GM12878 (cell line): Measurements from ENCODE around the gene SP1. TPM values are rescaled to one million over a fixed set of nuclear protein-coding genes. Genes with fewer than 3 reads are reported as not detected.
"Not testable (repeated sequence)": the region's sequence is repeated elsewhere in the genome, so short reads cannot be mapped to it uniquely, and the experiment has no call there.

Experiments used
- ATAC-seq: fragments of 200-7000 bp; cut with Tn5 transposase; 3 replicates; pipeline ENCODE4 v1.9.1; 2020; ENCODE audit warnings: mild to moderate bottlenecking, moderate library complexity
- BruUV-seq: library from RNA; stranded (reverse); fragments of 400-500 nt; replicated peaks from 2 replicates; lab custom pipeline; 2021; lab: Mats Ljungman, UMichigan
- CTCF ChIA-PET: fragments of 300-600 bp; sonication (Branson Sonifier 250); formaldehyde crosslinking; extraction: SDS; loops from one replicate; lab custom pipeline; 2021; ENCODE audit warnings: inconsistent platforms; lab: Yijun Ruan, JAX
- POLR2A ChIA-PET: fragments of 350-600 bp; formaldehyde crosslinking; extraction: SDS; loops from one replicate; lab custom pipeline; 2021; ENCODE audit warnings: inconsistent platforms; lab: Charles Lee
- RAD21 ChIA-PET: fragments of 300-600 bp; sonication (Branson Sonifier 250); formaldehyde crosslinking; loops from one replicate; lab custom pipeline; 2023; ENCODE audit warnings: antibody characterized with exemption; ENCODE audit not compliant: unreplicated experiment; lab: Charles Lee
- SMC1A ChIA-PET: fragments of 300-600 bp; sonication (Branson Sonifier 250); formaldehyde crosslinking; loops from one replicate; lab custom pipeline; 2023; ENCODE audit not compliant: unreplicated experiment, uncharacterized antibody; lab: Charles Lee
- DNase-seq: peaks from one replicate; pipeline ENCODE4 v3.0.0-alpha.2; 2011; ENCODE audit warnings: low read depth, low spot score
- FAIRE-seq: peaks from 3 replicates; lab custom pipeline; 2011; peaks lifted over from hg19 to GRCh38; lab: Jason Lieb, UNC
- H2AFZ ChIP-seq: 2 replicates; pipeline ENCODE4 v1.6.0; 2011; ENCODE audit warnings: low read depth, low read length, control low read depth; ENCODE audit not compliant: control insufficient read depth
- H3K27ac ChIP-seq: 2 replicates; pipeline ENCODE4 v1.5.1; 2011; ENCODE audit warnings: control low read depth; ENCODE audit not compliant: control insufficient read depth, insufficient read depth
- H3K27me3 ChIP-seq, 2 experiments: replicated peaks in 1 of 2; 2 replicates each; pipeline versions ENCODE4 v1.6.0 to v1.6.1; 2011; ENCODE audit warnings: low read length in 1 of 2; ENCODE audit not compliant: control insufficient read depth in 2 of 2, insufficient read depth in 2 of 2
- H3K36me3 ChIP-seq, 2 experiments: 2 replicates each; pipeline ENCODE4 v1.5.1; 2011; ENCODE audit warnings: low read length in 1 of 2; ENCODE audit not compliant: control insufficient read depth in 2 of 2, insufficient read depth in 2 of 2
- H3K4me1 ChIP-seq: 2 replicates; pipeline ENCODE4 v1.6.1; 2011; ENCODE audit warnings: mild to moderate bottlenecking, low read length, moderate library complexity, mixed read lengths; ENCODE audit not compliant: control insufficient read depth, insufficient read depth
- H3K4me2 ChIP-seq: 2 replicates; pipeline ENCODE4 v1.6.0; 2011; ENCODE audit warnings: control low read depth; ENCODE audit not compliant: control insufficient read depth, insufficient read depth
- H3K4me3 ChIP-seq: fragments of 200-600 bp; sonication (generic); 2 replicates; pipeline ENCODE4 v1.5.1; 2016
- H3K79me2 ChIP-seq: 2 replicates; pipeline ENCODE4 v1.6.0; 2011; ENCODE audit warnings: low read length; ENCODE audit not compliant: control insufficient read depth, insufficient read depth
- H3K9ac ChIP-seq: 2 replicates; pipeline ENCODE4 v1.8.0; 2011; ENCODE audit warnings: low read length, control low read depth, mixed read lengths; ENCODE audit not compliant: control insufficient read depth, insufficient read depth
- H3K9me3 ChIP-seq: replicated peaks from 3 replicates; pipeline ENCODE4 v1.5.1; 2011; ENCODE audit warnings: mild to moderate bottlenecking, low read length; ENCODE audit not compliant: control insufficient read depth, insufficient read depth
- H4K20me1 ChIP-seq: 2 replicates; pipeline ENCODE4 v1.6.0; 2011; ENCODE audit not compliant: control insufficient read depth, insufficient read depth
- ATF3 ChIP-seq: IDR thresholded peaks from 2 replicates; pipeline ENCODE4 v1.6.1; 2011; ENCODE audit warnings: low read depth, mild to moderate bottlenecking, low read length, moderate library complexity, borderline replicate concordance; ENCODE audit errors: extremely low read depth
- FOS ChIP-seq: IDR thresholded peaks from 3 replicates; pipeline ENCODE4 v1.6.1; 2011; ENCODE audit warnings: borderline replicate concordance; ENCODE audit not compliant: insufficient read length; ENCODE audit errors: extremely low read depth
- ZNF592 ChIP-seq: fragments of 450-650 bp; IDR thresholded peaks from 2 replicates; pipeline ENCODE4 v1.6.1; 2017; ENCODE audit warnings: mild to moderate bottlenecking, moderate library complexity
- ZNF687 ChIP-seq: fragments of 450-650 bp; IDR thresholded peaks from 2 replicates; pipeline ENCODE4 v1.6.1; 2017; ENCODE audit warnings: mild to moderate bottlenecking, moderate library complexity
- WGBS: methylation state at CpG from one replicate; pipeline ENCODE4 v1.1.6; 2016; ENCODE audit warnings: low lambda C conversion rate; ENCODE audit not compliant: insufficient replicate concordance, insufficient coverage; ENCODE audit errors: missing lambda C conversion rate; 5-methylcytosine and 5-hydroxymethylcytosine counted together
- in situ Hi-C: fragments of 300-500 bp; cut with MboI; formaldehyde crosslinking; loops from 9 replicates; pipeline ENCODE4 v1.14.3; 2018; ENCODE audit warnings: mixed read lengths
- intact Hi-C: fragments of 100-400 bp; cut with micrococcal nuclease; formaldehyde crosslinking; loops from one replicate; pipeline ENCODE4 v1.14.2; 2022; ENCODE audit not compliant: unreplicated experiment
- polyA plus RNA-seq, 11 experiments: library from polyadenylated mRNA; depleted of rRNA in 4 of 11; unstranded in 6 of 11; stranded (reverse) in 5 of 11; fragments of >200 nt; fragmentation: Nextera tagmentation in 4 of 11; fragmentation: Illumina TruSeq in 1 of 11; extraction: Ambion mirVana in 4 of 11; extraction: Trizol in 1 of 11; gene quantifications; 1 replicate in 1 of 11; 2 replicates in 10 of 11; pipeline versions ENCODE4 v1.2.1 to v1.2.3, GENCODE V29; 2011 to 2016; ENCODE audit warnings: inconsistent platforms in 2 of 11, missing spikeins in 2 of 11, low read depth in 1 of 11
- total RNA-seq, 4 experiments: library from RNA; depleted of rRNA in 3 of 4; stranded (reverse); fragments of >200 nt in 3 of 4; fragmentation: Illumina TruSeq in 1 of 4; extraction: Trizol in 1 of 4; gene quantifications; 2 replicates each; pipeline versions ENCODE4 v1.2.1 to v1.2.3, GENCODE V29; 2013 to 2021

SP1 gene
- total and polyA plus RNA-seq, 10 of the 15 experiments (the other 5 are each of a cell fraction or from before 2014, with no cell fraction given), result 3.3 to 52.0 (median 25.2) TPM

GRCh38 chr12:53399896-53400295 is 19.9 kb downstream of the SP1 start (continued):
- TF ChIP-seq ZNF687 (no peak), FOS (no peak), ATF3 (no peak), ZNF592 (no peak)
- TF ChIP-seq, all 136 proteins: peak for 0

DNA sequence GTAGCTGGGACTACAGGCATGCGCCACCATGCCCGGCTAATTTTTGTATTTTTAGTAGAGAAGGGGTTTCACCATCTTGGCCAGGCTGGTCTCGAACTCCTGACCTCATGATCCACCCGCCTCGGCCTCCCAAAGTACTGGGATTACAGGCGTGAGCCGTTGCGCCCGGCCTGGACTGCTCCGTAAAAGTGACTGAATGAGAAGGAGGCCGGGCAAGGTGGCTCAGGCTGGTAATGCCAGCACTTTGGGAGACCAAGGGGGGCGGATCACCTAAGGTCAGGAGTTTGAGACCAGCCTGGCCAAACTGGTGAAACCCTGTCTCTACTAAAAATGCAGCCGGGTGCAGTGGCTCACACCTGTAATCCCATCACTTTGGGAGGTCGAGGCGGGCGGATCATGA is 22.4 kb downstream of the SP1 start:
- H3K27me3 ChIP-seq, H3K4me3 ChIP-seq, H3K4me2 ChIP-seq, H3K9ac ChIP-seq, H3K79me2 ChIP-seq, H3K27ac ChIP-seq, DNase-seq, ATAC-seq, H3K9me3 ChIP-seq, H2AFZ ChIP-seq, CTCF ChIA-PET, in situ Hi-C loops, intact Hi-C loops, H3K4me1 ChIP-seq, H3K36me3 ChIP-seq, BruUV-seq, H4K20me1 ChIP-seq, FAIRE-seq, RAD21 ChIA-PET: not testable (repeated sequence)
- 96% methylated on average over 16 of the region's 16 CpGs for WGBS
- POLR2A ChIA-PET, result interaction anchor here (1.2 kb wide), 1 partner anchor 19 kb away, joined by 3 read pairs; no protein-coding TSS in a partner anchor
- SMC1A ChIA-PET, result interaction anchor here (1.4 kb wide), 1 partner anchor 18 kb away, joined by 4 read pairs; no protein-coding TSS in a partner anchor
